NCI-H2171 (cell line): ENCODE data around the gene PACSIN2.
A peak's percentile ranks its signal among the peaks of the same experiment; 100 is the strongest.

Source experiments
- DNase-seq: peaks from one replicate; lab custom pipeline; 2025; lab: John Stamatoyannopoulos, UW

The PACSIN2 gene

DNA sequence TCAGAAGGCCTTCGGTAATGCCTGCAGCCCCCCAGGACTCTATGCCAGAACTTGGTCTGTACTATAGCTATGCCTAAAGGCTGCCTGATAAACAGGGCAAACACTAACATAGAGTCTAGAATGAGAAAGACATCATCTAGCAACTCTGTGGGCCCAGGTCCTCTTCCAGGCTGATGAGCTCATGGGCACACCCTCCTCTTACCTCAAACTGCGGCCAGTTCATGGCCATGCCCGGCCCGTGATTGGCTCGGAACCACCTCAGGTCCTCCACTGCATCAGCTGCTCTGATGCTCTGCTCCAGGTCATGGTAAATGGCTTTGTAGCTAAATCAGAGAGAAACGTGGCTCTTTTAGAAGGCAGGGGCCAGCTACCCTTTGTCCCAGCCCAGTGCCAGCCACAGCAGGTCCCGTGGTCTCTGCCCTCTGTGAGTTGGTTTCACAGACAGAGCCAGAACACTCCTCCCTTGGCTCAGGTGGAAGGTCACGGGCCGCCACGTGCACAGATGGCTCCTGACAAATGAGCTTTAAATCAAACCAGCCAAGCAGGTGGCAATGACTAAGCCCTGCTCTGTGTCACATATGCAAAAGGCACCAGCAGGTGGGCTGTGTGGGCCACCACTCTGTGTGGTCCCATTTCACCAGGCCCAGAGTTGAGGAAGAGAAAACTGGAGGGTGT, 132.8 kb downstream of the PACSIN2 start:
- DNase-seq: no peak

- DNase-seq: no peak
These were observed 133.7 kb downstream of the PACSIN2 start for GRCh38 chr22:42881298-42881697.

- DNase-seq: no peak
These were observed 134.1 kb downstream of the PACSIN2 start for GRCh38 chr22:42880815-42881214.

DNA sequence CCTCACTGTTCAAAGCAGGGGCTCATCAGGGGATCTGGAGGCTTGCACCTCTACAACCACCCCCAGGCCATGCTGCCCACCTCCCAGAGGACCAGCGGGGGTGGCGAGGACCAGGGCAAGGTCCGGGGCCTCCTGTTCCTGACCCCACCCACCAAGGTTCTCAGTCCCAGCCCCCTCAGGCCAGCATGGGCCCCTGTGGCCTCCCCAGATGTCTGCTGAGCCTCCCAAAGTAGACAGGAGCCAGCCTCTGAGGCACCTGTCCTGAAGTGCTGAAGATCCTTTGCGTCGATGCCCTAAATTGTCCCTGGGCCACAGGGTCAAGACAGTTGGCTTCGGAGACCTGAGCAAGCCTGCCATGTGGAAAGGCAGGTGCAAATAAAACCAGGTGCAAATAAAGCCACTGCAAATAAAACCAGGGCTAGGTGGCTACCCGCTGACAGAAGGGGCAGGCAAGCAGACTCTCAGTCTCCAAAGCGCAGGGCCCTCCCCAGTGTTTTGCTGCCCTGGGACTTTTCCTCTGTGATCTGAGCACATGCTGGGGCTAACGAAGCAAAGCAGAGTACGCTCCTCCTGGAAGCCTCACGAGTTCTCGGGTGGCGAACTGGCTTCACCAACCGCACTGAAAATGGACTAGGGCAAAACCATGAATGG, 135.5 kb downstream of the PACSIN2 start:
- DNase-seq: no peak

GRCh38 chr22:42878561-42879305, 136.2 kb downstream of the PACSIN2 start:
- DNase-seq: no peak

DNA sequence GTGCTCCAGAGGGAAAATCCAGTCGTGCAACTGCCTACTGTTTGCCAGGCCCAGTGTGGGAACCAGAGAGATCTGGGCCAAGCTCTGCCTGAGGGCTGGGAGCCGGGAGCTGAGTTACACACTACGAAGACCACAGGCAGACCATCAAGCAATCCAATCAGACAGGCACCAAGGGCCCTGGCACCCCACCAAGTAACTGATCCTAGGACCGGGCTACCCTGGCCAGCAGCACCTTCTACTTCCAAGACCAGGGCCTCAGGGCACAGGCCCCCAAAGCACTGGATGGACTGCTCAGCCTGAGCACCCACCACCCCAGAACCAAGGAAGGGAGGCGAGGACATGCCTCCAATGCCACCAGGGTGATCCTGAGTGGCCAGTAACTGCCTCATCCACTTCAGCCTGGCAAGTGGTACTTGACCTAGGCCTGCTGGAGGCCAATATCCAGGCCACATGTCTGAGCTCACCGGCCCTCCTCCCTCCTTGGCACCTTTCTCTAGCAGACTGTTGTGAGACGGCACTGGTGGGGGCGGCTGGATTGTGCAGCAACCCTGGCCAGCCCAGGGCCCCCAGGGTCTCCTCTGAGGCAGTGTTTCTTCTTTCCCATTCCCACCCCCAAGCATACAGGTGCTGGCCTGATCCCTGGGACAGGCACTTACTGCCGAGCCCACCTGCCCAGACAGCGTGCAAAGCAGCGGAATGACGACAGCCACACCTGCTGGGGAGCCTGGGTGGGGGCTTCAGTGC, 137.2 kb downstream of the PACSIN2 start:
- no peak for DNase-seq

- no peak for DNase-seq
These were observed 137.8 kb downstream of the PACSIN2 start for GRCh38 chr22:42877158-42877557.

GRCh38 chr22:42876041-42876440, 138.9 kb downstream of the PACSIN2 start:
- DNase-seq: no peak

DNA sequence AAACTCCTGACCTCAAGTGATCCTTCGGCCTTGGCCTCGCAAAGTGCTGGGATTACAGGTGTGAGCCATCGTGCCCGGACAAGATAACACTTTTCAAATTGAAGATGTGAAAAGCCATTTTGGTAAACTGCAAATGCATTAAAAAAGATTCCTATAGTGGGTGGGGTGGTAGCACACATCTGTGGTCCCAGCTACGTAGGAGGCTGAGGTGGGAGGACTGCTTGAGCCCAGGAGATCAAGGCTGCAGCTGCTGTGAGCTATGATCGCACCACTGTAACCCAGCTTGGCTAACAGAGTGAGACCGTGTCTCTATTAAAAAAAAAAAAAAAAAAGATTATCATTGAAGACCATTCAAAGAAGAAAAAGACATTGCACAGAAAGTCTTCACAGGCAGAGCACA, 140.9 kb downstream of the PACSIN2 start:
- no peak for DNase-seq

DNA sequence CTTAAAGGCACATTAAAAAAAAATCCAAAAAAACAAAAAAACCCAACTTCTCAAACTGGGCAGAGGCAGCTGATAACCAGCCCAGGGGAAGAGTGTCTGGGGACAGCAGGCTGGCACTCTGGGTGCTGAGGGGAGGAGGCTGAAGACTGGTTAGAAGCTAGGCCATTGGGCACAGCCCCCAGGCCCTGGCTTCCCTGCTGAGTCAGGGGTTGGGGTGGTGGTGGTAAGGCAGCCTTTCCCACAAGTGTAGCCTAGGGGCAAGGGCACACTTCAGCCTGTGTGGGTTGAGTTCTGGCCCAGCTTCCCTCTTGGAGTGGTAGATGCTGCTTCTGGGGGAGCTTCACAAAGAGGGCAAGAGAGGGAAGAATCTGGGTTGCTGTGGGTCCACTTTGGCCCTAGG, 141.6 kb downstream of the PACSIN2 start:
- DNase-seq: no peak

DNA sequence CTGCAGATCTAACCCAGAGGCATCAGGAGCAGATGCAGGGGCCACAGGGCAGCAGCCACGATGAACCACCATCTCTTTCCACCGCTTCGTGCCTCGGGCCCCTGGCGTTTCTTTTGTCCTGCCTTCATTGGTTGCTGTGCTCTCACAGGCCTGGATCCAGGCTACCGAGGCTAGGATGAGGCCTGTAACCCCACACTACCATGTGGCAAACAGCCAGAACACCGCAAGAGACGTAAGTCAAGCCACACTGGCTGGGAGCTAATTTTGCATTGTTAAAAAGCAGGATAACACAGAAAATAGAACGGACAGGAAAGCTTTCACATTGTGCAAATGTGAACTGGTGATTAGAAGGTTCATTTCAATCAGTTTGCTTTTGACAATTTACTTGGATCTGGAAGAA, 142.1 kb downstream of the PACSIN2 start:
- no peak for DNase-seq

- no peak for DNase-seq
These were observed 143.6 kb downstream of the PACSIN2 start for GRCh38 chr22:42871146-42872050.

GRCh38 chr22:42869888-42870480, 145.0 kb downstream of the PACSIN2 start:
- no peak for DNase-seq

DNA sequence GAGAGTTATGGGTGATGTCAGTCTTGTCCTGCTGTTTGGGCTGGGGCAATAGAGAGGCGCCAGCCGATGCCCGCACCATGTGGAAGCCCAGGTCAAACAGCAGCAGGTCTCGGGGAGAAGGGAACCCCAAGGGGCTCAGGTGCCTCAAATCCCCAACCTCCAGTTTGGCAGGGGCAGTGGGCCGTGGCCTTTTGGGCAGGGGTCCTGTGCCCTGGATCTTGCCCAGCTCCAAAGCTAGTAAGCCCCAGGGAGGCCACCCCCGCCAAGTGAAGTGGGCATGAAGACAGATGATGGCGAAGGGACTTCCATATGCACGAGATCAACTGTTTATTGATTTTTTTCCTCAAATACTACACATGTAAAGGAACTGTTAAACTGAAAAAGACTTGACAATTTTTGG, 145.5 kb downstream of the PACSIN2 start:
- DNase-seq: no peak

DNA sequence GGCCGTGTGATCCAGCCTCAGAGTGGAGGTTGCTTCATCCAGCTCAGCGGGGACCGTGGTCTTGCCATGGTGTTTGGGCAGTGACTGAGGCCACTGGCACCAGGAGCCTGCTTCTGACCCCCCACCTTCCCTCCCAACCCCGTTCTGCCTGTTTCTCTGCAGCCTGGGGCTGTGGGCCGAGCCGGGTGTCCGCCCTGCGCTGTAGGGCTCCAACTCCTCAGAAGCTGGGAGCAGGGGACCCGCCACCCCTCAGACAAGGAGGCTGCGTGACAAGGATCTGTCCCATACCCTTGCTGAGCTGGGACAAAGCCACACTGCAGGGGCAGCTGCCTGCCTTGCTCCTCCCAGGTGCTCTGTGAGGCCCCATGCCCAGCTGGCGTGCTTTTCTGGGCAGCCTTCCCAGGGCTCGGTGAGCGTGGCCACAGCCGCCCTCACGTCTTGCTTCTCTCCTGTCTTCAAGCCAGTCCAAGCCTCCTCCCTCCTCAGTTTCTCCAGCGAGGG, 146.1 kb downstream of the PACSIN2 start:
- DNase-seq: peak; percentile 60

GRCh38 chr22:42866100-42866499, 148.8 kb downstream of the PACSIN2 start:
- DNase-seq: no peak

DNA sequence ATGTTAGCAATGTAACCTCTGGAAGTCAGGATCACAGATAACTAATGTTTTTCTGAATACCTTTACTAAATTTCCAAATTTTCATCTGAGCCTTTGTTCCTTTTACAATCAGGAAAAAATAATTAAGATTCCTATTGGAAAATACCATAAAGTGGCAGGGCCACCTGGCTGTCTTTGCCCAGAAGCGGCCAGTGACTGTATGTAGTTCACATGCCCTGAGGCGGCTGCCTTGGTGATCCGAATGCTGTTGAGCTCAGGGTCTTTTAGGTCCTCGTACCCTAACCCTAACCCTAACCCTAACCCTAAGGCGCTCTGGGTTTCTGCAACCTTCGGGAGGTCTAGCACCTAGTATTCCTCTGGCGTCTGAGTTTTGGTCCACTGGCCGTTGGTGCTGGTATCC, 149.4 kb downstream of the PACSIN2 start:
- no peak for DNase-seq

DNA sequence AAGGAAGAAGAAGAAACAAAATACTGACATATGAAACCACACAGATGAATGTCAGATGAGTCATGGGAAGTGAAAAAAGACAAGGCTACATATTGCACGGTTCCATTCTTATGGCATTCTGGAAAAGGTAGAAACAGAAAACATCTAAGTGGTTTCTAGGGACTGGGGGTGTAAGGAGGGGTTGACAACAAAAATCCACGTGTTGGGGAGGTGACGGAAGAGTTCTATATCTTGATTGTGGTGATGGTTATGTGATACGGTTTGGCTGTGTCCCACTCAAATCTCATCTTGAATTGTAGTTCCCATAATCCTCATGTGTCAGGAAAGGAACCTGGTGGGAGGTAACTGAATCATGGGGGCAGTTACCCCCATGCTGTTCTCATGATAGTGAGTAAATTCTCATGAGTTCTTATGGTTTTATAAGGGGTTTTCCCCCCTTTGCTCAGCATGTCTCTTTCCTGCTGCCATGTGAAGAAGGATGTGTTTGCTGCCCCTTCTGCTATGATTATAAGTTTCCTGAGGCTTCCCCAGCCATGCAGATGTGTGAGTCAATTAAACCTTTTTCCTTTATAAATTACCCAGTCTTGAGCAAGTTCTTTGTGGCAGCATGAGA, 151.5 kb downstream of the PACSIN2 start:
- DNase-seq: no peak

DNA sequence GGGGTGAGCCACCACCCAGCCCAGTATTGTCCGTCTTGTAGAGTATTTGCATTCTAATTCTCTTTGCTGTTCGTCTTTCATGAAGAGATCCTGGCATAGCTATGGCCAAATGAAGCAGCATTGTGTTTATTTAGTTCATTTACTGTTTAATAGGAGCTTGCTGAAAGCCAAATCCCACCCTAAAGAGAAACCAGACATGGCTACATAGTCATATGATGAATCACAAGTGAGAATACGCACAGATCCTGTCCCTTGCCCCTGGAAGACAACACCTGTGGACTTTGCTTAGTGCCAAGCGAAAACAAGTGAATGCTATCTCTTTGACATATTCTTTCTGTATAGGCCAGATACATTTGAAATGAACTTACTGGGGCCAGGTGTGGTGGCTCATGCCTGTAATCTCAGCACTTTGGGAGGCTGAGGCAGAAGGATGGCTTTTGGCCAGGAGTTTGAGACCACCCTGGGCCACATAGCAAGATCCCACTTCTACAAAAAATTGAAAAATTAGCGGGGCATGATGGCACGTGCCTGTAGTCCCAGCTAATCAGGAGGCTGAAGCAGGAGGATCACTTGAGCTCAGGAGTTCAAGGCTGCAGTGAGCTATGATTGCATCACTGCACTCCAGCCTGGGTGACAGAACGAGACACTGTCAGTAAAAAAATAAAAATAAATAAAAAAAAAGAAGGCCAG, 152.8 kb downstream of the PACSIN2 start:
- no peak for DNase-seq

GRCh38 chr22:42860968-42861367, 154.0 kb downstream of the PACSIN2 start:
- no peak for DNase-seq
